ENCODE measurements around the gene SLFN5. TPM values are rescaled to one million over a fixed set of nuclear protein-coding genes. Genes with fewer than 3 reads are reported as not detected.
A peak's percentile ranks its signal among the peaks of the same experiment; 100 is the strongest.
"Not testable (repeated sequence)": the region's sequence is repeated elsewhere in the genome, so short reads cannot be mapped to it uniquely, and the experiment has no call there.

SLFN5 gene
- total RNA-seq, 1 experiment from 2014 or later, result 13.0 TPM

- no peak for DNase-seq (ENCODE audit: low read depth)
Measured at GRCh38 chr17:35291802-35292201, 48.9 kb downstream of the SLFN5 start.

DNA sequence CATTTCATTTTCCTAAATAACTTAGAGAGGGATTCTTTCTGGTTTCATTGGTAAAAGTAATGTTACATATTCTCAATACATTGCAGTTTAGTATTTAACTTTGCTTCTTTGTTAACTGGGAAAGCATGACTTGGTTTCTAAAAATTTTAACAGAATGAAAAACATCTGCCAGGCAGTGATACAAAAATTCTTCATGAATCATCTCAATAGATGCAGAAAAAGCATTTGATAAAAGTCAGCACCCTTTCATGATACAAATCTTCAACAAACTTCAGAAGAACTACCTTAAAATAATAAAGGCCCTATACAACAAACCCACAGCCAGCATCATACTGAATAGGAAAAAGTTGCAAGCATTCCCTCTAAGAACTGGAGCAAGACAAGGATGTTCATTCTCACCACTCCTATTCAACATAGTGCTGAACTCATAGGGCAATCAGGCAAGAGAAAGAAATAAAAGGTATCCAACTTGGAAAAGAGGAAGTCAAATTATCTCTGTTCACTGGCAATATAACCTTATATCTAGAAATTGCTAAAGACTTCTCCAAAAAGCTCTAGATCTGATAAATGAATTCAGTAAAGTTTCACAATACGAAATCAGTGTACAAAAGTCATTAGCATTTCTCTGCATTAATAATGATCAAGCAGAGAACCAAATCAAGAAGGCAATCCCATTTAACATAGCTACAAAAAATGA lies 50.4 kb downstream of the SLFN5 start:
- DNase-seq (ENCODE audit: low read depth), result no peak

DNA sequence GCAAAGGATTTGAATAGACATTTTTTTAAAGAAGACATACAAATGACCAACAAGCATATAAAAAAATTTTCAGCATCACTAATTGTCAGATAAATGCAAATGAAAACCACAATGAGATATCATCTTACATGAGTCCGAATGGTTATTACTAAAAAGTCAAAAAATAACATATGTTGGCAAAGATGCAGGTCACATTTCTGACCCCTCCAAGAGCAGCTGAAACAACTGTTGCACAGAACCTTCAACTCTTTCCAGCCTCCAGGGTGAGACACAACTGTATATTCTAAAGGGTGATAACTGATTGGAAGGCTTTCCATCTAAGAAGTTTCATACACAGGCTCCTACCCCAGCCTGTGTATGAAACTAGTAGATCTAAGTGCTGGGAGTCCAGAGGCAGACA lies 51.9 kb downstream of the SLFN5 start:
- no peak for DNase-seq (ENCODE audit: low read depth)

GRCh38 chr17:35295686-35296085 lies 52.8 kb downstream of the SLFN5 start:
- peak; percentile 59 for DNase-seq (ENCODE audit: low read depth)

- no peak for DNase-seq (ENCODE audit: low read depth)
Measured at GRCh38 chr17:35297666-35298065, 54.8 kb downstream of the SLFN5 start.

DNA sequence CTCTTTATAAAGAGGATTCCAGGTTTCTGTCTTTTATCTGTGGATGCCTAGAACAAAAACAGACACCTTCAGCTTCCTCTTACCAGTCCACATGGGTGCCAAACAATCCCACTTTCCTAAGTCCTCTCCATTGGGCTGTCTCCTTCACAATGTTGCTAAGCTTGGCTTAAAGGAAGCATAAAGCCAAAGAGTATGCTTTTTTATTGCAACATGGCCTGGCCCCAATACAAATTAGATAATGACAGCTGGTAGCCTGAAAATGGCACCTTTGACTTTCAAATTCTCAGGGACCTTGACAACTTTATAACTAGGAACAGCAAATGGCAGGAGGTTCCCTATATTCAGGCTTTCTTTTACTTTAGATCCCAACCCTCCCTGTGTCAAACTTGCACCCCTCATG lies 55.8 kb downstream of the SLFN5 start:
- DNase-seq (ENCODE audit: low read depth), result no peak

DNA sequence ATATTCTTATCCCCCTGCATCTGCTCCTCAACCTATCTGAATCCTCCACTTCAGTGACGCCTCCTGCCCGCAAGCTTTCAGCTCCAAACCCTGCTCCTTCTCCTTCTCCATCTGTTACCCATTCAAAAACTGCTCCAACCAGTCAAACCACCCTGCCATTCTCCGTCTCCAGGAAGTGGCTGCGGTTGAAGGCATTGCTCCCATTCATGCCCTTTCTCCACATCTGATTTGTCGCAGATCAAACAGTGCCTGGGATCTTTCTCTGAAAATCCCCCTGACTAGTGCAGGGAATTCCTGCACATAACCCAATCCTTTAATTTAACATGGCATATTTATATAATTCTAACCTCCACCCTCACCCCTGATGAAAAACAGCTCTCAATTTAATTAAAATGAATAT lies 56.3 kb downstream of the SLFN5 start:
- DNase-seq (ENCODE audit: low read depth), result peak; percentile 37

GRCh38 chr17:35309345-35309744 lies 66.5 kb downstream of the SLFN5 start:
- not testable (repeated sequence) for DNase-seq (ENCODE audit: low read depth)

GRCh38 chr17:35312346-35312745 lies 69.5 kb downstream of the SLFN5 start:
- no peak for DNase-seq (ENCODE audit: low read depth)

DNA sequence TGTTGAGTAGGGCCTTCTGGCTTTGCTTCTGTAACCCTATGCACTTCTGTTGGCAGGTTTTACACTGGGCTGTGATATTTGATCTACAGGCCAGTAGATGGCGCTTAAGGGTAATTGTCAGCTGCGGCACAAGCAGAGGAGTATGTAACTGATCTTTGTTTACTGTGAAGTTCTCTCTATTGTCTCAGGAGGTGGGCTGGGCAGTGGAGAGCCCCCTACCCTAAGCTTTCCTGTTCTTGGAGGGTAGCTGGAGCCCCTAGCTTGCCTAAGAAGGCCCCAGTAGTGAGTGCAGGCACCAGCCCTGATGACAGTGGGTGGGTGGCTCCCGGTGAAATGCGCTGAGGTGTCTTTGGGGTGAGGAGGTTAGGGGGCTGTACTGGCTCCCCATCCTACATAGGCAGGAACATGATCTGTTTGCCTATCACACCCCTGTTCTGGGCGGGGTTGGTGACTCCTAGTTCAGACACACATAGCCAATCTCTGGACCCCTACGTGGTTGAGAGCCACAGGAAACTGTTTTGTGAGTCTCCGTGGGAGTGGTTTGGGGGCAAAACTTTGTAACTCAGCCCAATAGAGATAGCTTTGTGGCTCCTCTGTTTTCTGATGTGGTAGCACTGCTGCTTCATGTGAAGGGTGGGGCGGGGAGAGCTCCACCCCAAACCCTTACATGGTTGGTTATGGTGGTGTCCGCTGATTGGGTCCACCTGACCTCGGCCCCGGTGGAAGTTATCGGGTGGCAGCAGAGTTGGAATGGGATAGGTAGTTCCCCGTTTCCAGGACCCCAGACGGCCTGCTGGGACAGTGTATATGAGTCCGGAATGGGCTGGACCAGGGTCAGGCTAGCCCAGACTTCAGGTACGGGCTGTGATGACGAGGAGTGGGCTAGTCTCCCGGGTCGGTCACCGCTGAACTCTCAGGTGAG lies 70.2 kb downstream of the SLFN5 start:
- DNase-seq (ENCODE audit: low read depth), result peak; percentile 41

GRCh38 chr17:35313875-35314409 lies 71.1 kb downstream of the SLFN5 start:
- DNase-seq (ENCODE audit: low read depth), result no peak

DNA sequence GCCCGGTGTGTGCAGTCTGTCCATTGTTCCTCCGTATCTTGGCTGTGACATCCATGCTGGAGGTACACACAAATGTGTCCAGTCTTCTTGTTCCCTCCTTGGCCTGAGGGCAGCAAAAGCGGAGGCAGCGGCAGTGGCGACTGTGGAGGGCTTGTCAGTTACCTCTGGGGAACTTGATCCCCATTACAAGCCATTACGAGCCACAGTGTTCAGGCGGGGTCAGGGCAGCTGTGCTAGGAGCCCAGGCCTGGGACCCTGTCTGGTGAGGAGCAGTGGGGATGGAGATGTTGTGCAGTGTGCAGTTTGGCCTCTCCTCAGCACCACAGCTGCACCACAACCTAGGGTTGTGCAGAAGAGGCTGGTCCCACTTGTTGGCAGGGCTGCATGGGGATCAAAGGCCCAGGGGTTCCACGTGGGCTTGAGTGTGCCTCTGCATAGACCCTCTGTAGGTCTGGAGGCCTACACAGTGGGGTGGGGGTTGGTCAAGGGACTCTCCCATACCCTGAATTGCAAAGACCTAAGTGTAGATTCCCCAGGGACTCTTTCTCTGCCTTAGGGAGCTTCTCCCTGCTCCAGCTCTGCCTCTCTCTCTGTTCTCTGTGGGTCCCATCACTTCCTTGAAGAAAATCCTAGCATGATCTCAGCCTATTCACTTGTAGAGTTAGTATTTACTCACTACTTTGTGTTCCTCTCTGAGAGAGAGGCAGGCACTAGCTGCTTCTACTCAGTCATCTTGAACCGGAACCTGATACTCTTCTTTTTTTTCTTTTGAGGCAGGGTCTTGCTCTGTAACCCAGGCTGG lies 71.7 kb downstream of the SLFN5 start:
- DNase-seq (ENCODE audit: low read depth), result no peak

- DNase-seq (ENCODE audit: low read depth), result peak; percentile 88
Measured at GRCh38 chr17:35315283-35315682, 72.4 kb downstream of the SLFN5 start.

- DNase-seq (ENCODE audit: low read depth), result no peak
Measured at GRCh38 chr17:35315971-35316370, 73.1 kb downstream of the SLFN5 start.

DNA sequence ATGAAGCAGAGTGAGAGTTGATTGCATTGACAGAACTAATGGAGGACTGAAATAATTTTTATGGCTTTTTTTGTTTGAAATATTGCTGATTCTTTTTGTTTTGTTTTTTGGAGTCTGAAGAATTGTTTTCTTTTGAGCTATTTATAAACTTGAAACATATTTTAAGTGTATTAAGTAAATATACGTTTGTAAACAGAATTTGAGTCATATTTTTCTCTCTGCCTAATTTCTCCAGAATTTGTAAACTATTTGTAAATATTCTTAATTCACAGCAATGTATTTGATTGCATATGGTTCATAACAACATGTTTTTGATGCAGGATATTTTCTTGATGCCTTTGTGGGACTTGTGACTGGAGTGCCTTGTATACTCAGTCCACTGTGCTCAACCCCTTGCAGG lies 79.9 kb downstream of the SLFN5 start:
- DNase-seq (ENCODE audit: low read depth), result no peak

Other genes with a start within 250 kb of the SLFN5 start
- gene RFFL, start 179.4 kb upstream of the SLFN5 start, total RNA-seq (2014; rRNA removed; shearing (Covaris generic)), result 20.7 and 23.7 TPM in 2 replicates
- 8.6 and 10.1 TPM in 2 replicates for gene RAD51D, start 123.2 kb upstream of the SLFN5 start, total RNA-seq (2014; rRNA removed; shearing (Covaris generic))
- gene FNDC8, start 121.5 kb upstream of the SLFN5 start, total RNA-seq (2014; rRNA removed; shearing (Covaris generic)), result not detected in 2 replicates
- 42.9 and 47.2 TPM in 2 replicates for gene NLE1, start 100.8 kb upstream of the SLFN5 start, total RNA-seq (2014; rRNA removed; shearing (Covaris generic))
- gene UNC45B, start 95.3 kb upstream of the SLFN5 start, total RNA-seq (2014; rRNA removed; shearing (Covaris generic)), result not detected in 2 replicates
- not detected in 2 replicates for gene SLC35G3, start 48.7 kb upstream of the SLFN5 start, total RNA-seq (2014; rRNA removed; shearing (Covaris generic))
- 16.0 and 18.5 TPM in 2 replicates for gene SLFN11, start 130.5 kb downstream of the SLFN5 start, total RNA-seq (2014; rRNA removed; shearing (Covaris generic))
- gene SLFN12, start 189.4 kb downstream of the SLFN5 start, total RNA-seq (2014; rRNA removed; shearing (Covaris generic)), result 7.7 and 13.3 TPM in 2 replicates
- gene SLFN13, start 205.7 kb downstream of the SLFN5 start, total RNA-seq (2014; rRNA removed; shearing (Covaris generic)), result 0.43 and 0.80 TPM in 2 replicates